PFSK-1 (cell line): Measurements from ENCODE around the gene ATP1B3. TPM values are rescaled to one million over a fixed set of nuclear protein-coding genes. Genes with fewer than 3 reads are reported as not detected.
A peak's percentile ranks its signal among the peaks of the same experiment; 100 is the strongest.

Experiments
- FOXP2 ChIP-seq: optimal IDR thresholded peaks from 2 replicates; pipeline ENCODE3; 2011; ENCODE audit warnings: borderline replicate concordance, control low read depth, inconsistent platforms; ENCODE audit not compliant: insufficient read depth; ENCODE audit errors: extremely low read length, extremely low read depth
- POLR2AphosphoS5 ChIP-seq: IDR thresholded peaks from 2 replicates; pipeline ENCODE4 v1.6.1; 2012; ENCODE audit warnings: low read depth, mild to moderate bottlenecking, control low read depth, low read length, moderate library complexity
- SIN3A ChIP-seq: IDR thresholded peaks from 2 replicates; pipeline ENCODE4 v1.6.1; 2012; ENCODE audit warnings: mild to moderate bottlenecking, low read length, moderate library complexity, borderline replicate concordance; ENCODE audit not compliant: insufficient read depth
- TAF1 ChIP-seq: IDR thresholded peaks from 2 replicates; pipeline ENCODE4 v1.6.1; 2012; ENCODE audit warnings: low read length, control low read depth, borderline replicate concordance; ENCODE audit not compliant: insufficient read depth
- polyA plus RNA-seq: library from polyadenylated mRNA; unstranded; fragments of >200 nt; gene quantifications from one replicate; pipeline ENCODE4 v1.2.1, GENCODE V29; 2012; ENCODE audit warnings: low read depth, missing spikeins; ENCODE audit not compliant: insufficient read length
- TF ChIP-seq, protein P1 (sequence below), 2 experiments: IDR thresholded peaks; 2 replicates each; pipeline versions ENCODE4 v1.6.1 to v1.8.0; 2011 to 2012; ENCODE audit warnings: low read depth in 2 of 2, low read length in 2 of 2, control low read depth in 1 of 2, inconsistent platforms in 1 of 2, mild to moderate bottlenecking in 1 of 2, moderate library complexity in 1 of 2; ENCODE audit not compliant: insufficient read depth in 1 of 2

Gene ATP1B3
- 57.9 TPM for polyA plus RNA-seq

- TF ChIP-seq SIN3A (no peak), TAF1 (peak; percentile 73), FOXP2 (no peak), POLR2AphosphoS5 (peak; percentile 54; the same call in 1 of the 2 replicates)
- TF ChIP-seq, protein P1, sequence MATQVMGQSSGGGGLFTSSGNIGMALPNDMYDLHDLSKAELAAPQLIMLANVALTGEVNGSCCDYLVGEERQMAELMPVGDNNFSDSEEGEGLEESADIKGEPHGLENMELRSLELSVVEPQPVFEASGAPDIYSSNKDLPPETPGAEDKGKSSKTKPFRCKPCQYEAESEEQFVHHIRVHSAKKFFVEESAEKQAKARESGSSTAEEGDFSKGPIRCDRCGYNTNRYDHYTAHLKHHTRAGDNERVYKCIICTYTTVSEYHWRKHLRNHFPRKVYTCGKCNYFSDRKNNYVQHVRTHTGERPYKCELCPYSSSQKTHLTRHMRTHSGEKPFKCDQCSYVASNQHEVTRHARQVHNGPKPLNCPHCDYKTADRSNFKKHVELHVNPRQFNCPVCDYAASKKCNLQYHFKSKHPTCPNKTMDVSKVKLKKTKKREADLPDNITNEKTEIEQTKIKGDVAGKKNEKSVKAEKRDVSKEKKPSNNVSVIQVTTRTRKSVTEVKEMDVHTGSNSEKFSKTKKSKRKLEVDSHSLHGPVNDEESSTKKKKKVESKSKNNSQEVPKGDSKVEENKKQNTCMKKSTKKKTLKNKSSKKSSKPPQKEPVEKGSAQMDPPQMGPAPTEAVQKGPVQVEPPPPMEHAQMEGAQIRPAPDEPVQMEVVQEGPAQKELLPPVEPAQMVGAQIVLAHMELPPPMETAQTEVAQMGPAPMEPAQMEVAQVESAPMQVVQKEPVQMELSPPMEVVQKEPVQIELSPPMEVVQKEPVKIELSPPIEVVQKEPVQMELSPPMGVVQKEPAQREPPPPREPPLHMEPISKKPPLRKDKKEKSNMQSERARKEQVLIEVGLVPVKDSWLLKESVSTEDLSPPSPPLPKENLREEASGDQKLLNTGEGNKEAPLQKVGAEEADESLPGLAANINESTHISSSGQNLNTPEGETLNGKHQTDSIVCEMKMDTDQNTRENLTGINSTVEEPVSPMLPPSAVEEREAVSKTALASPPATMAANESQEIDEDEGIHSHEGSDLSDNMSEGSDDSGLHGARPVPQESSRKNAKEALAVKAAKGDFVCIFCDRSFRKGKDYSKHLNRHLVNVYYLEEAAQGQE (IDR thresholded peaks at IDR 0.05; ENCODE audit: insufficient read depth in 1 of 2, low read depth in 2 of 2, low read length in 2 of 2) = 0 out of 4 replicates have a peak, but pooled peaks of 1 of the 2 experiments have one; percentile 30
Measured at GRCh38 chr3:141876381-141876890, at the start of gene ATP1B3. ATP1B3 (plus strand) TSS chr3:141876643; CDS start chr3:141876802, 159 bp downstream.

DNA sequence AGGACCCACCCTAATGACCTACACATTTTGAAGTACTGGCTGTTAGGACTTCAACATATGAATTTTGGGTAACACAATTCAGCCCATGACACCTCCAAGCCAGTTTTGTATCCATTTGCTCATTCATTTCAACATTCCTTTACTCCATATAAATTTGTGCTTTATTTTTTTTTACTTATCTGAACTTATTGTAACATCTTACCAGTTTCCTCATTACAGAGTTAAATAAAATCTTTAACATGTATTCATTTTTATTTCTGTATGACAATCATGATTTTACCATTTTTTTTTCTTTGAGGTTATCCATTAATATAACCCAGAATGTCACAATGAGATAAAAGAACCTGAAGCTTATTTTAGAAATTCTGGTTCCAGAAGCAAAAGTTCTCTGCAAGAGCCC is 48.0 kb upstream of the ATP1B3 start:
- TF ChIP-seq FOXP2 = no peak
- no peak for TF ChIP-seq POLR2AphosphoS5
- no peak for TF ChIP-seq TAF1
- no peak for TF ChIP-seq SIN3A

- TF ChIP-seq, protein P1 (IDR thresholded peaks at IDR 0.05; ENCODE audit: insufficient read depth in 1 of 2, low read depth in 2 of 2, low read length in 2 of 2) = no peak
- no peak for TF ChIP-seq TAF1
- no peak for TF ChIP-seq SIN3A
- TF ChIP-seq FOXP2 = no peak
- no peak for TF ChIP-seq POLR2AphosphoS5
Measured at GRCh38 chr3:141828890-141829289, 47.6 kb upstream of the ATP1B3 start.

- TF ChIP-seq SIN3A (no peak), TAF1 (no peak), POLR2AphosphoS5 (no peak), FOXP2 (no peak)
- TF ChIP-seq, protein P1 (IDR thresholded peaks at IDR 0.05; ENCODE audit: insufficient read depth in 1 of 2, low read depth in 2 of 2, low read length in 2 of 2) = no peak
Measured at GRCh38 chr3:141830508-141830907, 45.9 kb upstream of the ATP1B3 start.

DNA sequence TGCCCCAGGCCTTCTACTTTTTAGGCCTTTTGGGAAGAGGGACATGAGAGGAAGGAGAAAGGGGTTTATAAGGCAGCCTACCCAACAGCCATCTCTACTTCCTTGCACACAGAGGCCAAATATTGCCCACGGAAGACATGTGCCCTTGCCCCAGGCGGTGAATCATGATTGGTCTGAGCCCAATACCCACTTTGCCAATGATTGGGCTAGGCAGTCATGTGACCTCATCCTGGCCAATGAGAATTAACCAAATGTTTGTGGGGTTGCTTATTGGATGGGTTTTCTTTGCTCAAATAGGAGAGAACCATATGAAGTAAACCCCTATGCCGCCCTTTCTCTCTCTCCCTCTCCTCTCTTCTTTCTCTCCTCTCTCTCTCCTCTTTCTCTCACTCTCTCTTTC is 42.2 kb upstream of the ATP1B3 start:
- TF ChIP-seq TAF1 (no peak), POLR2AphosphoS5 (no peak)

GRCh38 chr3:141835557-141836229 is 40.8 kb upstream of the ATP1B3 start:
- TF ChIP-seq, protein P1 (IDR thresholded peaks at IDR 0.05; ENCODE audit: insufficient read depth in 1 of 2, low read depth in 2 of 2, low read length in 2 of 2) = no peak
- TF ChIP-seq FOXP2 (no peak), SIN3A (no peak)
